ENCODE measurements around the gene SERPINE2. TPM values are rescaled to one million over a fixed set of nuclear protein-coding genes. Genes with fewer than 3 reads are reported as not detected.
"Not testable (repeated sequence)": the region's sequence is repeated elsewhere in the genome, so short reads cannot be mapped to it uniquely, and the experiment has no call there.

Gene SERPINE2
- total RNA-seq, 1 donor = 658 TPM

DNA sequence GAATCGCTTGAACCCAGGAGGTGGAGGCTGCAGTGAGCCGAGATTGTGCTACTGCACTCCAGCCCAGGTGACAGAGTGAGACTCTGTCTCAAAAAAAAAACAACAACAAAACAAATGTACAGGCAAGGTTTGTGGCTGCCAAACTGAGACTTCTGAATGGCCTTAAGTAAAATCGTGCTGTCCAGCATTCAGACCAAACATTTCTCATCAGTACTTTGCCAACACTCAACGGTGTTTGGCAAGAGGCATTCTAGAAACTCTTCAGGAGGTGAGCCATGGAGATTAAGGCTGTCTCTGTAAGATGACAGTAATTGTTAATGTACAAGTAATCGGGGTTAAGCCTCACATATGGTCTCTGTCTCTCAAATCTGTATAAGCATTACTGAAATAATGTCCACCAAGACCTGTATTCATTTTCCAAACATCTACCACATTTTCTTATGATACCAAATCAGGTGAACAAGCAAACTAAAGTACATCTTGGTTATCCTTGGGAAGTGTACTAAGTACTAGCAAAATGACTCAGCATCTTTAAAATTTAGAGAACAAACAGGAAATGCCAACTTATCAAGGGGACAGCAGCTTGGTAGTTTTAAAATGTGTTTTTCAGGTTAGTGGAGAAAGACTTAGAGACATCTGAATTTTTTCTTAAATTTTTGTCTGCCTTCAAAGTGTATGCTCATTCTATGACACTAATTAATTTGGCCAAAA lies 29.3 kb downstream of the SERPINE2 start:
- peaks cover 2% of the 10 kb centered on the region for H3K4me1 ChIP-seq (ENCODE audit: insufficient read depth, low read length)
- TF ChIP-seq, protein P1, sequence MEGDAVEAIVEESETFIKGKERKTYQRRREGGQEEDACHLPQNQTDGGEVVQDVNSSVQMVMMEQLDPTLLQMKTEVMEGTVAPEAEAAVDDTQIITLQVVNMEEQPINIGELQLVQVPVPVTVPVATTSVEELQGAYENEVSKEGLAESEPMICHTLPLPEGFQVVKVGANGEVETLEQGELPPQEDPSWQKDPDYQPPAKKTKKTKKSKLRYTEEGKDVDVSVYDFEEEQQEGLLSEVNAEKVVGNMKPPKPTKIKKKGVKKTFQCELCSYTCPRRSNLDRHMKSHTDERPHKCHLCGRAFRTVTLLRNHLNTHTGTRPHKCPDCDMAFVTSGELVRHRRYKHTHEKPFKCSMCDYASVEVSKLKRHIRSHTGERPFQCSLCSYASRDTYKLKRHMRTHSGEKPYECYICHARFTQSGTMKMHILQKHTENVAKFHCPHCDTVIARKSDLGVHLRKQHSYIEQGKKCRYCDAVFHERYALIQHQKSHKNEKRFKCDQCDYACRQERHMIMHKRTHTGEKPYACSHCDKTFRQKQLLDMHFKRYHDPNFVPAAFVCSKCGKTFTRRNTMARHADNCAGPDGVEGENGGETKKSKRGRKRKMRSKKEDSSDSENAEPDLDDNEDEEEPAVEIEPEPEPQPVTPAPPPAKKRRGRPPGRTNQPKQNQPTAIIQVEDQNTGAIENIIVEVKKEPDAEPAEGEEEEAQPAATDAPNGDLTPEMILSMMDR (IDR thresholded peaks at IDR 0.05; ENCODE audit: extremely low read depth, low read depth, low read length) = no peak
- H4K20me1 ChIP-seq (ENCODE audit: insufficient read depth, low read length) = no peaks in the 10 kb centered on the region
- H3K4me3 ChIP-seq (ENCODE audit: insufficient read depth, low read length) = no peak overlapping the region
- no peak overlapping the region for H3K27ac ChIP-seq (ENCODE audit: low read depth, low read length)
- H3K79me2 ChIP-seq (ENCODE audit: insufficient read depth, low read length) = peaks cover 93% of the 10 kb centered on the region
- no peak overlapping the region for H3K4me2 ChIP-seq (ENCODE audit: insufficient read depth, low read length)
- no peaks in the 10 kb centered on the region for H3K27me3 ChIP-seq (ENCODE audit: insufficient read depth, low read length)
- H2AFZ ChIP-seq (ENCODE audit: low read length) = no peak overlapping the region
- no peak for DNase-seq (ENCODE audit: insufficient read length, low spot score, missing footprints)
- no peaks in the 10 kb centered on the region for H3K9me3 ChIP-seq (ENCODE audit: low read depth, low read length)
- H3K36me3 ChIP-seq (ENCODE audit: insufficient read depth, low read length) = no peaks in the 10 kb centered on the region

DNA sequence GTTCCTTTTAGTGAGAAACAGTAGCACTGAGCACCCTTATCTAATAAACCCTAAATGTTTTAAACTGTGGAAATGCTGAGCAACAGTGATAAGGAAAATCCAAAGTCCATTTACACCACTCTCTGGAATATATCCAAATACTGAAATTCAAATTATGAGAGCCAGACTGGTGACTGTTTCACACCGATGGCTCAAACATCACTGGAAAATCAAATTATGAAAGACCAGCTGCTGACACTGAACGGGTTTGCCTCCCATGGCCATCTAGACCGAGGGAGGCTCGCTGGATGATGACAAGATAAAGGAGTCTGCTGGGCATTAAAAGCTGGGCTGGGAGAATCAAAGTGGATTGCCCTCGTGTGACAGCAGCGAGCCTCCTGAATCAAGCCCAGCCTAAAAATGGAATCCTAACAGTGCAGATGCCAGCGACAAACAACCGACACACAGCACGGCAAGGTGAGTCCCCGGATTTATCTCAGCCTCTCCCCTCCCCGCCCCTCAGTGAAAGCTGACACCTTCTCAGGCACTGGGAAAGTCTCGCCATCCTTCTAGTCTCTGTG lies 30.3 kb downstream of the SERPINE2 start:
- no peak for DNase-seq (ENCODE audit: insufficient read length, low spot score, missing footprints)
- peaks cover 92% of the 10 kb centered on the region for H3K79me2 ChIP-seq (ENCODE audit: insufficient read depth, low read length)
- H2AFZ ChIP-seq (ENCODE audit: low read length) = no peak overlapping the region
- no peaks in the 10 kb centered on the region for H3K36me3 ChIP-seq (ENCODE audit: insufficient read depth, low read length)
- TF ChIP-seq, protein P1 (IDR thresholded peaks at IDR 0.05; ENCODE audit: extremely low read depth, low read depth, low read length) = no peak
- H3K4me2 ChIP-seq (ENCODE audit: insufficient read depth, low read length) = no peak overlapping the region
- H3K27ac ChIP-seq (ENCODE audit: low read depth, low read length) = no peak overlapping the region
- H3K4me1 ChIP-seq (ENCODE audit: insufficient read depth, low read length) = peaks cover 2% of the 10 kb centered on the region
- H3K27me3 ChIP-seq (ENCODE audit: insufficient read depth, low read length) = no peaks in the 10 kb centered on the region
- no peak overlapping the region for H3K4me3 ChIP-seq (ENCODE audit: insufficient read depth, low read length)
- no peaks in the 10 kb centered on the region for H3K9me3 ChIP-seq (ENCODE audit: low read depth, low read length)
- no peaks in the 10 kb centered on the region for H4K20me1 ChIP-seq (ENCODE audit: insufficient read depth, low read length)

DNA sequence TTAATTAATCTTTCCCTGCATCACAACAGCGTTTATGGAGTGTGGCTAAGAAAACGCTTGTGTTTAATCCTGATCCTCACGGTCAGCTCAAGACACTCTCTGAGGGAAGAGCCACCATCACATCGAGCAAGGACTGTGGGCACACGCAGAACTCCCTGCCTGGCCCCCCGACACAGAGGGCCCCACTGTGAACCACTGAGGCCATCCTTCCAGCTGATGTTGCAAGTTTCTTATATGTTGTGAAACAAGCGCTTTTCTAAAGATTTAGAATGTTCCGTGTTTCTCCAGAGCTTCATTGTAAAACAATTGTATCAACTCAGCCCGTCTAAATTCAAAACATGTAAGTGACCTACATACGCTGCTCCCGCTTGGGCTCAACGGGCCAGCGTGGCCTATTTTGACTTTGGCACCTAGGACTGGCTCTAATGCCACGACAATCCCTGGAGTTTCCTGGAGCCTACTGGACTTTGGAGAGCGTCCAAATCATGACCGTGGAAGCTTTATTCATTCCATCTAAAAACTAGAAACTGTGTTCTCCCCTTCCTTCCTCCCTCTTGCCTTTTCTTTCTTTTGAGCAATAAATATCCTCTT lies 34.9 kb downstream of the SERPINE2 start:
- no peak for DNase-seq (ENCODE audit: insufficient read length, low spot score, missing footprints)
- H3K79me2 ChIP-seq (ENCODE audit: insufficient read depth, low read length) = peaks cover 69% of the 10 kb centered on the region
- H3K4me2 ChIP-seq (ENCODE audit: insufficient read depth, low read length) = peak overlapping the region; percentile 24
- no peak overlapping the region for H3K4me3 ChIP-seq (ENCODE audit: insufficient read depth, low read length)
- H3K9me3 ChIP-seq (ENCODE audit: low read depth, low read length) = no peaks in the 10 kb centered on the region
- no peaks in the 10 kb centered on the region for H4K20me1 ChIP-seq (ENCODE audit: insufficient read depth, low read length)
- peaks cover 24% of the 10 kb centered on the region for H3K36me3 ChIP-seq (ENCODE audit: insufficient read depth, low read length)
- peak overlapping the region; percentile 40 for H2AFZ ChIP-seq (ENCODE audit: low read length)
- no peaks in the 10 kb centered on the region for H3K4me1 ChIP-seq (ENCODE audit: insufficient read depth, low read length)
- no peak overlapping the region for H3K27ac ChIP-seq (ENCODE audit: low read depth, low read length)
- H3K27me3 ChIP-seq (ENCODE audit: insufficient read depth, low read length) = no peaks in the 10 kb centered on the region
- TF ChIP-seq, protein P1 (IDR thresholded peaks at IDR 0.05; ENCODE audit: extremely low read depth, low read depth, low read length) = no peak

DNA sequence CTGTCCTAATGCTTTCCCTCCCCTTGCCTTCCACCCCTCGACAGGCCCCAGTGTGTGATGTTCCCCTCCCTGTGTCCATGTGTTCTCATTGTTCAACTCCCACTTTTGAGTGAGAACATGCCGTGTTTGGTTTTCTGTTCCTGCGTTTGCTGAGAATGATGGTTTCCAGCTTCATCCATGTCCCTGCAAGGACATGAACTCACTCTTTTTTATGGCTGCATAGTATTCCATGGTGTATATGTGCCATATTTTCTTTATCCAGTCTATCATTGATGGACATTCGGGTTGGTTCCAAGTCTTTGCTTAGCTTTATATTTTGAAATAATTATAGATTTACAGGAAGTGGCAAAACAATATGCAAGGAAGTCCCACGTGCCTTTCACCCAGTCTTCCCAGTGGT lies 38.4 kb downstream of the SERPINE2 start:
- H2AFZ ChIP-seq (ENCODE audit: low read length); H4K20me1 ChIP-seq (ENCODE audit: insufficient read depth, low read length); H3K4me1 ChIP-seq (ENCODE audit: insufficient read depth, low read length); H3K27me3 ChIP-seq (ENCODE audit: insufficient read depth, low read length); H3K4me2 ChIP-seq (ENCODE audit: insufficient read depth, low read length); H3K27ac ChIP-seq (ENCODE audit: low read depth, low read length); H3K9me3 ChIP-seq (ENCODE audit: low read depth, low read length); H3K4me3 ChIP-seq (ENCODE audit: insufficient read depth, low read length); DNase-seq (ENCODE audit: insufficient read length, low spot score, missing footprints): not testable (repeated sequence)
- H3K36me3 ChIP-seq (ENCODE audit: insufficient read depth, low read length) = peaks cover 54% of the 10 kb centered on the region
- H3K79me2 ChIP-seq (ENCODE audit: insufficient read depth, low read length) = peaks cover 48% of the 10 kb centered on the region
